IPS-11a (cell line): Measurements from ENCODE around the gene PLCB2.

Source experiments
- H3K4me3 ChIP-seq: one replicate; pipeline ENCODE4 v1.5.1; 2013; ENCODE audit warnings: low read depth, low read length, control low read depth

The PLCB2 gene

GRCh38 chr15:40253167-40253790 is 54.5 kb downstream of the PLCB2 start:
- H3K4me3 ChIP-seq, result peak overlapping the region; percentile 22

- H3K4me3 ChIP-seq, result peak overlapping the region; percentile 22
Observed at GRCh38 chr15:40252438-40253166, 55.1 kb downstream of the PLCB2 start.

GRCh38 chr15:40252141-40252437 is 55.6 kb downstream of the PLCB2 start:
- no peak overlapping the region for H3K4me3 ChIP-seq

GRCh38 chr15:40251486-40252140 is 56.1 kb downstream of the PLCB2 start:
- H3K4me3 ChIP-seq, result no peak overlapping the region

GRCh38 chr15:40250771-40251483 is 56.8 kb downstream of the PLCB2 start:
- no peak overlapping the region for H3K4me3 ChIP-seq

GRCh38 chr15:40250304-40250656 is 57.5 kb downstream of the PLCB2 start:
- no peak overlapping the region for H3K4me3 ChIP-seq

- H3K4me3 ChIP-seq, result no peak overlapping the region
Observed at GRCh38 chr15:40249477-40250303, 58.0 kb downstream of the PLCB2 start.

- H3K4me3 ChIP-seq, result no peak overlapping the region
Observed at GRCh38 chr15:40248006-40248783, 59.5 kb downstream of the PLCB2 start.

GRCh38 chr15:40247406-40247971 is 60.2 kb downstream of the PLCB2 start:
- no peak overlapping the region for H3K4me3 ChIP-seq

- H3K4me3 ChIP-seq, result no peak overlapping the region
Observed at GRCh38 chr15:40246496-40247280, 61.0 kb downstream of the PLCB2 start.

- no peak overlapping the region for H3K4me3 ChIP-seq
Observed at GRCh38 chr15:40245666-40246450, 61.9 kb downstream of the PLCB2 start.

GRCh38 chr15:40244961-40245523 is 62.7 kb downstream of the PLCB2 start:
- H3K4me3 ChIP-seq, result no peak overlapping the region

- H3K4me3 ChIP-seq, result no peak overlapping the region
Observed at GRCh38 chr15:40243126-40243810, 64.5 kb downstream of the PLCB2 start.

- H3K4me3 ChIP-seq, result no peak overlapping the region
Observed at GRCh38 chr15:40242601-40243000, 65.1 kb downstream of the PLCB2 start.

- H3K4me3 ChIP-seq, result no peak overlapping the region
Observed at GRCh38 chr15:40242213-40242599, 65.5 kb downstream of the PLCB2 start.

GRCh38 chr15:40241269-40242212 is 66.2 kb downstream of the PLCB2 start:
- no peak overlapping the region for H3K4me3 ChIP-seq
